ENCODE measurements around the gene TMEM89. TPM values are rescaled to one million over a fixed set of nuclear protein-coding genes. Genes with fewer than 3 reads are reported as not detected.

The TMEM89 gene
- total RNA-seq, 1 experiment from 2014 or later: not detected

DNA sequence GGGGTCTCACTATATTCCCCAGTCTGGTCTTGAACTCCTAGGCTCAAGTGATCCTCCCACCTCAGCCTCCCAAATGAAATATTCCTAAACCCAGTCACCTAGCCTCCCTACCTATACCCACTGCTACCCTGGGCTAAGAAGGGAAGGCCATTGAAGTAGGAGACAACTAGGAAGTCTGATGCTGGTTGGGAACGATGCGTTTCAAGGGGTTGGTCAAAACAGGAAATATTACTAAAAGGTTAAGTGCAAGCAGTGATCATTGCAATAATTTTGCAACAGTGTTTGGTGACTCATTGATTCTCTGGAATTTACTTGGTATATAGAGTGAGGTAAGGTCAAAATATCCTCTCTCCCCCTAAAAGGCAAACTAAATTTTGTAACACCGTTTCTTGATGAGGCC is 7.5 kb downstream of the TMEM89 start:
- POLR2A ChIA-PET: no interaction called here
- intact Hi-C loops (cut with micrococcal nuclease; ENCODE audit: unreplicated experiment): no loop called here
- H3K4me1 ChIP-seq (ENCODE audit: control insufficient read depth, insufficient read depth, low read length): no peaks in the 10 kb centered on the region
- CTCF ChIA-PET: no interaction called here
- TF ChIP-seq SIN3A (IDR thresholded peaks at IDR 0.05; ENCODE audit: borderline replicate concordance, insufficient read depth, low read depth, low read length) (no peak), CTCF (IDR thresholded peaks at IDR 0.05) (no peak), POLR2AphosphoS5 (IDR thresholded peaks at IDR 0.05; ENCODE audit: low read depth, low read length) (no peak), TCF7L2 (IDR thresholded peaks at IDR 0.05; ENCODE audit: low read depth, low read length) (no peak)
- TF ChIP-seq, protein P1, sequence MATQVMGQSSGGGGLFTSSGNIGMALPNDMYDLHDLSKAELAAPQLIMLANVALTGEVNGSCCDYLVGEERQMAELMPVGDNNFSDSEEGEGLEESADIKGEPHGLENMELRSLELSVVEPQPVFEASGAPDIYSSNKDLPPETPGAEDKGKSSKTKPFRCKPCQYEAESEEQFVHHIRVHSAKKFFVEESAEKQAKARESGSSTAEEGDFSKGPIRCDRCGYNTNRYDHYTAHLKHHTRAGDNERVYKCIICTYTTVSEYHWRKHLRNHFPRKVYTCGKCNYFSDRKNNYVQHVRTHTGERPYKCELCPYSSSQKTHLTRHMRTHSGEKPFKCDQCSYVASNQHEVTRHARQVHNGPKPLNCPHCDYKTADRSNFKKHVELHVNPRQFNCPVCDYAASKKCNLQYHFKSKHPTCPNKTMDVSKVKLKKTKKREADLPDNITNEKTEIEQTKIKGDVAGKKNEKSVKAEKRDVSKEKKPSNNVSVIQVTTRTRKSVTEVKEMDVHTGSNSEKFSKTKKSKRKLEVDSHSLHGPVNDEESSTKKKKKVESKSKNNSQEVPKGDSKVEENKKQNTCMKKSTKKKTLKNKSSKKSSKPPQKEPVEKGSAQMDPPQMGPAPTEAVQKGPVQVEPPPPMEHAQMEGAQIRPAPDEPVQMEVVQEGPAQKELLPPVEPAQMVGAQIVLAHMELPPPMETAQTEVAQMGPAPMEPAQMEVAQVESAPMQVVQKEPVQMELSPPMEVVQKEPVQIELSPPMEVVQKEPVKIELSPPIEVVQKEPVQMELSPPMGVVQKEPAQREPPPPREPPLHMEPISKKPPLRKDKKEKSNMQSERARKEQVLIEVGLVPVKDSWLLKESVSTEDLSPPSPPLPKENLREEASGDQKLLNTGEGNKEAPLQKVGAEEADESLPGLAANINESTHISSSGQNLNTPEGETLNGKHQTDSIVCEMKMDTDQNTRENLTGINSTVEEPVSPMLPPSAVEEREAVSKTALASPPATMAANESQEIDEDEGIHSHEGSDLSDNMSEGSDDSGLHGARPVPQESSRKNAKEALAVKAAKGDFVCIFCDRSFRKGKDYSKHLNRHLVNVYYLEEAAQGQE (IDR thresholded peaks at IDR 0.05; ENCODE audit: insufficient read depth in 1 of 2, low read depth in 2 of 2, low read length in 1 of 2): no peak
- H3K27ac ChIP-seq (ENCODE audit: low read length): no peak overlapping the region
- no TSS peak for BruUV-seq (replicated peaks)
- no peaks in the 10 kb centered on the region for H3K27me3 ChIP-seq (ENCODE audit: control insufficient read depth, insufficient read depth, low read length)
- peaks cover under 1% of the 10 kb centered on the region; the same call in 1 of the 2 replicates for H3K36me3 ChIP-seq (ENCODE audit: control insufficient read depth, insufficient read depth, low read length)
- ATAC-seq (no peak), DNase-seq (ENCODE audit: low read depth, low spot score) (no peak)
- H3K9me3 ChIP-seq (ENCODE audit: control insufficient read depth, insufficient read depth, low read depth, low read length): peaks cover 4% of the 10 kb centered on the region; the same call in 1 of the 2 replicates
- H3K4me3 ChIP-seq (ENCODE audit: low read depth in 2 of 2, low read length in 2 of 2): no peak overlapping the region
- in situ Hi-C loops (cut with HindIII; ENCODE audit: low pct_unique_long_range_greater_than_20kb, low sequenced_read_pairs): no loop called here

DNA sequence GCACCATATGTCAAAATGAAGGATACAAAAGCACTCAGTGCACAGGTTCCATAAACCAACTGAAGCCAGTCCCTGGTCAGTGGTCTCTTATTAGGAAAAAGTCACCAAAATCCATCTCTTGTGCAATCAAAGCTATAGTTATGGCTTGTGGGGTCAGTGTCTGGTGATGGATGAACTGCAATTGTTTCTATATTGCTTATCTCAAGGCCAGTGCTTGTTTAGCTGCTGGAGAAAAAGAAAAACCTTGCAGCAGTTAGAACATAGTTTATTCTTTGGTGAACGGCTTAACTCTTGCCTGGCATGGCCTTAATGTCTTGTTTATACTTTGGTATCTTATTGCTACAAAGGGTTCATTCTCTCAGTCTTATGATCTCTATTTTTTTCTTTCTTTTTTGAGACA is 9.3 kb downstream of the TMEM89 start:
- no peak overlapping the region for H3K4me3 ChIP-seq (ENCODE audit: low read depth in 2 of 2, low read length in 2 of 2)
- no peaks in the 10 kb centered on the region for H3K27me3 ChIP-seq (ENCODE audit: control insufficient read depth, insufficient read depth, low read length)
- POLR2A ChIA-PET: no interaction called here
- intact Hi-C loops (cut with micrococcal nuclease; ENCODE audit: unreplicated experiment) (no loop called here), in situ Hi-C loops (cut with HindIII; ENCODE audit: low pct_unique_long_range_greater_than_20kb, low sequenced_read_pairs) (no loop called here)
- peaks cover 9% of the 10 kb centered on the region for H3K36me3 ChIP-seq (ENCODE audit: control insufficient read depth, insufficient read depth, low read length)
- peaks cover 6% of the 10 kb centered on the region for H3K4me1 ChIP-seq (ENCODE audit: control insufficient read depth, insufficient read depth, low read length)
- CTCF ChIA-PET: interaction anchor here (0.7 kb wide), 1 partner anchor 137 kb away, joined by 4 read pairs; no protein-coding TSS in a partner anchor
- no peak for ATAC-seq
- no peak overlapping the region for H3K27ac ChIP-seq (ENCODE audit: low read length)
- no peak for TF ChIP-seq TCF7L2 (IDR thresholded peaks at IDR 0.05; ENCODE audit: low read depth, low read length)
- TF ChIP-seq, protein P1 (IDR thresholded peaks at IDR 0.05; ENCODE audit: insufficient read depth in 1 of 2, low read depth in 2 of 2, low read length in 1 of 2): no peak
- no peak for TF ChIP-seq POLR2AphosphoS5 (IDR thresholded peaks at IDR 0.05; ENCODE audit: low read depth, low read length)
- no peak for TF ChIP-seq SIN3A (IDR thresholded peaks at IDR 0.05; ENCODE audit: borderline replicate concordance, insufficient read depth, low read depth, low read length)
- no peak for TF ChIP-seq CTCF (IDR thresholded peaks at IDR 0.05)
- BruUV-seq (replicated peaks): no TSS peak
- H3K9me3 ChIP-seq (ENCODE audit: control insufficient read depth, insufficient read depth, low read depth, low read length): peaks cover 3% of the 10 kb centered on the region; the same call in 1 of the 2 replicates
- no peak for DNase-seq (ENCODE audit: low read depth, low spot score)

All from Panc1 (cell line).